Measurements from ENCODE around the gene APPL2.
"Not testable (repeated sequence)": the region's sequence is repeated elsewhere in the genome, so short reads cannot be mapped to it uniquely, and the experiment has no call there.

- TF ChIP-seq CTCF, POLR2A, POLR2AphosphoS5, EP300 (IDR thresholded peaks at IDR 0.05): not testable (repeated sequence)
These were observed 52.6 kb downstream of the APPL2 start for GRCh38 chr12:105183406-105183805.

All from sigmoid colon (tissue), 4 donors.